ENCODE results near the gene MCM6.

Gene MCM6

DNA sequence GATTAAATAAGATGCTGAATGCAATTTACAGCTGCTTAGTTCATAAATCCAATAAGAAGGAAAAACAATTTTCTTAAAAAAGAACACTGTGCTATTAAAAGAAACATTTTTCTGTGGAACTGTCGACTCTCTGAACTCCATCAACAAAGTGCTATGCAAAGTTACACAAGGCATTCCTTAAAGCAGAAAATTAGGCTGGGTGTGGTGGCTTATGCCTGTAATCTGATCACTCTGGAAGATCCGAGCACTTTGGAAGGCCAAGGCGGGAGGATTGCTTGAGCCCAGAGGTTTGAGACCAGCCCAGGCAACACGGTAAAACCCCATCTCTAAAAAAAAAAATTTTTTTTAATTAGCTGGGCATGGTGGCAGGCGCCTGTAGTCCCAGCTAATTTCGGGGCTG, 13.0 kb downstream of the MCM6 start:
- no peak for DNase-seq (ENCODE audit: low read depth in 2 of 2)

DNA sequence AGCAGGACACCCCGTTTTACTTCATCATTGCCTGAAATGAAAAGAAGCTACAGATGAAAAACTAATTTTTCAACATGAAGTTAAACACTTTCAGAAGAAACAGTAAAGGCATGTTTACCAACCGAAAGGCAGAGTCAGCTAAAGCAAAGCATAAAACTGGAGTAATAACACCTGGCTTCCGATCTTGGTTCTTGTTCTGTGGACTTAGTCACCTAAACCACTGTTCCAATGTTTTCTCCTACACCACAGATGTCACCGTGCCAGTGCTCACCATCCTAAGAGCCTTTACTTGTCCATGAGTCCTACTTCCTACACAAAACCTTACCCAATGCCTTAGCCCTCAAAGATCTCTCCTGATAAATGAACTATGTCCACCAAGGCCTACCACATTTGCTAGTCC, 13.5 kb downstream of the MCM6 start:
- DNase-seq (ENCODE audit: low read depth in 2 of 2) = no peak

- DNase-seq (ENCODE audit: low read depth in 2 of 2) = no peak
Measured at GRCh38 chr2:135853401-135853800, 22.8 kb downstream of the MCM6 start.

- DNase-seq (ENCODE audit: low read depth in 2 of 2) = no peak
Measured at GRCh38 chr2:135851858-135852257, 24.4 kb downstream of the MCM6 start.

GRCh38 chr2:135850892-135851668, 25.2 kb downstream of the MCM6 start:
- no peak for DNase-seq (ENCODE audit: low read depth in 2 of 2)

GRCh38 chr2:135849087-135849486, 27.2 kb downstream of the MCM6 start:
- no peak for DNase-seq (ENCODE audit: low read depth in 2 of 2)

GRCh38 chr2:135845997-135846396, 30.2 kb downstream of the MCM6 start:
- no peak for DNase-seq (ENCODE audit: low read depth in 2 of 2)

DNA sequence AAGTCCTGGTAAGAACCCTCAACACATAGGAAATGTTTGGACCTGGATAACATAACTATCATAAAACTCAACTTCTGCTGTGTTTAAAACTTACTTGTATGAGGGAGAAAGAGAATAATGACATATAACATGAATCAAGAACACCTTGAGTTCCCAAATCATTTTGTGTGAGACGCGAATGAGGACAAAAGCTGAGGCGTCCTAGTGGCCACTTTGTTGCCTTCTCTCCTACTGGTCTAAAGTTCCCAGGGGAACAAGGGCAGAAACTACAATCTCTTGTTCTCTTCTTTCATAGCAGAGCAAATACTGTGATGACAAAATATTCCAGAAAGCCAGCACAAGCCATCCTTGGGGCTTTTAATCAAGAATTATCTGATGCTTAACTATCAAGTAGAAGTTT, 31.0 kb downstream of the MCM6 start:
- no peak for DNase-seq (ENCODE audit: low read depth in 2 of 2)

GRCh38 chr2:135844301-135844895, 31.8 kb downstream of the MCM6 start:
- DNase-seq (ENCODE audit: low read depth in 2 of 2) = no peak

GRCh38 chr2:135843671-135844070, 32.6 kb downstream of the MCM6 start:
- DNase-seq (ENCODE audit: low read depth in 2 of 2) = no peak

DNA sequence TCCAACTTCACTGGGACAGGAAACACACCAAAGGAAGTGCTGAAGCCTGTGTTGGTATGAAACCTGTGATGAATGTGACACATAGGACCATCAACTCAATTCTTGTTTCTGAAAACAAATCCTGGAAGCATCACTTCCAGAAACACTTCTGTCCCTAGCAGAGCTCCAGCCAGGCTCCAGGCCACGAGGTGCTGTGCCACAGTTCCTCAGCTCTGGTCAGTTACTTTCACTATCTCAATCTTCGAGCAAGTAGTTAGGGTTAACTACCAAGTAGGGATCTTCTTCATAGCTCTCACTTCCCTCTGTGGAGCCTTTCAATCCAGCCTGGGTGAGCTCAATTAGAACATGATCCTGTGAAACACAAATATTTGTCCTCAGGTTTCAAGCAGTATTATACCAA, 35.6 kb downstream of the MCM6 start:
- DNase-seq (ENCODE audit: low read depth in 2 of 2) = no peak

DNA sequence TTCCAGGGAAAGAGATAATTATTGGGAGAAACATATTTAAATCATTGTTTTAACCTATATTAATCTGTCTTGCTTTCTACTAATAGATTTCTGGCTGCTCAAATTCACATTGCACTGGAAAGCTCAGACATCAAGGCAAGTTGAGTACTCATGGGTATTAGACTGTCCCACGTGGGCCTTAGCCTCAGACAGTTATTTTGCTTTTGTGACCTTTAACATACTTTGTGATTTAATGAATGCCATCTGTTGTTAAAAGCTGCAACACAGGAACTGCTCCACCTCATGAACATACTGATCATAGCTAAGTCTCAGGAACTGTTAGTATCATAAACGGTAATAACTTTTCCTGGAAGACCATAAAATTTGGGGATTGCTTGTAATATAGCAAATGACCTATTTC, 36.5 kb downstream of the MCM6 start:
- DNase-seq (ENCODE audit: low read depth in 2 of 2) = no peak

DNA sequence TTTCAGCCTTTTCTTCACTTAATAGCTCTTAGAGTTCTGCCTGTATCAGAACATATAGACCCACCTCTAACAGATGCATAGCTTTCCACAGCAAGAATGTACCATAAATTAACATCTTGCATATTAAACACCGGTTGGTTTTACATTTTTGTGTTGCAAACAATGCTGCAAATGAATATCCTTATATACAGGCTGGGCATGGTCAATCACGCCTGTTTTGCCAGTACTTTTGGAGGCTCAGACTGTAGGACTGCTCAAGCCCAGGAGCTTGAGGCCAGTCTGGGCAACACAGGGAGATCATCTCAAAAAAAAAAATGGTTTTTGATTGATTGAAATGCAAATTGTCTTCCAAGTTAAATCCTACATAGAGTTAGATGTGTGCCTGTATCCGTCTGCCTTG, 37.7 kb downstream of the MCM6 start:
- no peak for DNase-seq (ENCODE audit: low read depth in 2 of 2)

GRCh38 chr2:135836596-135837270, 39.5 kb downstream of the MCM6 start, which contains the start of gene LCT:
LCT (minus strand) TSS chr2:135837184; CDS start chr2:135837169, 15 bp downstream.
- no peak for DNase-seq (ENCODE audit: low read depth in 2 of 2)

GRCh38 chr2:135832891-135833290, 43.4 kb downstream of the MCM6 start:
- DNase-seq (ENCODE audit: low read depth in 2 of 2) = no peak

GRCh38 chr2:135831180-135831812, 44.9 kb downstream of the MCM6 start:
- DNase-seq (ENCODE audit: low read depth in 2 of 2) = no peak

GRCh38 chr2:135829378-135830135, 46.7 kb downstream of the MCM6 start:
- no peak for DNase-seq (ENCODE audit: low read depth in 2 of 2)

DNA sequence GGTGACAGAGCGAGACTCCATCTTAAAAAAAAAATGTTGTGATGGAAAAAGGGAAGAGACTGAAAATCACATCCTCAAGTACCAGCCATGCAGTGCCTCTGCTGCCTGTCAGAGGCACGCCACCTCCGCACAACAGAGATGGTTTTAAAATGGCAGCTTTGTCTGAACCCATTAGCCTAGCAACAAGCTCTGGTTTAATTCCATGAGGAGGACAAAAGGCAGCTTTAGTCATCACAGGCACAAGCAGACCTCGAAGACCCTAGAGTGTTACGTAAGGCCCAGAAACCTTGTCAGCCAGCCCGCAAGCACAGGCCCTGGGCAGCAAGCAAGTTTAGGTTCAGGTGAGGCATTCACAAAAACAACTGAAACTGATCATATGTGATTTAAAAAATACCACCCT, 49.7 kb downstream of the MCM6 start:
- no peak for DNase-seq (ENCODE audit: low read depth in 2 of 2)

DNA sequence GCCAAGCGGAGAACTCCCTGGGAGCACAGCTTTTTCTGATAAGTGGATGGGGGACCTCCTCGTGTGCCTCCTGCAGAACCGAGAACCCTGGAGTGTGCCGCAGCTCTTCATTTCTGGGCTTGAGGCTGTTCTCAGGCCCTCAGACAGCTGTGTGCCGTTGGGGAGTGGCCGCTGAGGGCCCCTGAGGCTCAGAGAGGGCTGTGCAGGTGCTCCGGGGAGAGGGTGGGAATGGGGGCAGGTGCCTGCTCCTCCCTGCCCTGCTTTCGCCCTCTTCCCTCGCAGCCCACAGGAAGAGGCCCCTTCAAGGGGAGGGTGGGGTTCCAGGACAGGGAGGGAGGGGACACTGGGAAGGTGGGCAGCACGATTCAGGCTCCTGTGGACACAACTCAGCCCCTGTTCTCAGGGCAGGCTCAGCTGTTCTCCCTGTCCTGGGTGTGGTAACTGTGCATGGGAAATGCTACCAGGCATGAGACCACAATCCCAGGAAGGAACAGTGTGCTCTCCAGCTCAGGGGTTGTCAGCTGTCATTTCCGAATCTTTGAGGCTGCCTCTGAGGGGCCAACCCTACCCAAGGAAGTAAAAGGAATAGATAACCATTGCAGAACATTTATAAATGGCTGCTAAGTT, 50.6 kb downstream of the MCM6 start:
- no peak for DNase-seq (ENCODE audit: low read depth in 2 of 2)

- DNase-seq (ENCODE audit: low read depth in 2 of 2) = no peak
Measured at GRCh38 chr2:135825131-135825530, 51.1 kb downstream of the MCM6 start.

GRCh38 chr2:135822855-135823254, 53.4 kb downstream of the MCM6 start:
- DNase-seq (ENCODE audit: low read depth in 2 of 2) = no peak

Measured in stimulated activated CD4-positive, alpha-beta T cell treated with anti-CD3 and anti-CD28 coated beads, Interleukin-1b, Interleukin-23, amount 100 ng/mL, for 1 hour (primary cell).